Measurements from ENCODE around the gene CAPN9.

The CAPN9 gene

DNA sequence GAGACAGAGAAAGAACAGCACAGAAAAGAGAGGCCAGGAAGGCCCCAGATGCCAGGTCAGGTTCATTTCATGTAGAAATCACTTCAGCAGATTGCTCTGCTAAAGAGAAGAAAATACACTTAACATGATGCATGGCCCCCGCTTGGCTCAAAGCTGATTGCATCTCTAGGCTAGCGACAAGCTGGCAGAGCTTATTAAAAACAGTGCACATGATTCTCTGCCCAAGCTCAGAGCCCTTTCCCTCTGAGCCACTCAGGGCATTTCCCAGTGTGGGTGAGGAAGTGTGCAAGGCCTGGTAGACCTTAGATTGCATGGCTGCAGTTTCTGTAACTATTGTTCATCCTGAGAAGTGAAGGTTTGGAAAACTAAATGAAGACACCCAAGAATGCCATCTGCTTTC is 3.3 kb upstream of the CAPN9 start:
- Histone ChIP-seq H3K27ac (ENCODE audit: low read depth, low read length, poor library complexity, severe bottlenecking) (no peak overlapping the region), H2AFZ (ENCODE audit: low read length) (no peak overlapping the region), H3K27me3 (ENCODE audit: insufficient read depth, low read length) (no peaks in the 10 kb centered on the region), H3K36me3 (ENCODE audit: insufficient read depth, low read length) (no peaks in the 10 kb centered on the region), H3K9me3 (ENCODE audit: low read length) (no peaks in the 10 kb centered on the region), H4K20me1 (ENCODE audit: insufficient read depth, low read length) (no peaks in the 10 kb centered on the region), H3F3A (ENCODE audit: insufficient read depth, low read length) (no peaks in the 10 kb centered on the region), H3K9me2 (ENCODE audit: low read depth, low read length) (no peaks in the 10 kb centered on the region), H3K4me2 (ENCODE audit: low read length) (no peak overlapping the region), H3K4me1 (ENCODE audit: insufficient read depth, low read length, severe bottlenecking) (peaks cover 4% of the 10 kb centered on the region), H3K4me3 (ENCODE audit: low read depth, low read length, poor library complexity, severe bottlenecking) (no peak overlapping the region), H3K79me2 (ENCODE audit: insufficient read depth, low read length) (no peaks in the 10 kb centered on the region), H3K9ac (ENCODE audit: low read length) (no peak overlapping the region)
- no peak for TF ChIP-seq EZH2 (IDR thresholded peaks at IDR 0.05; ENCODE audit: borderline replicate concordance, low read length)
- TF ChIP-seq, protein P1, sequence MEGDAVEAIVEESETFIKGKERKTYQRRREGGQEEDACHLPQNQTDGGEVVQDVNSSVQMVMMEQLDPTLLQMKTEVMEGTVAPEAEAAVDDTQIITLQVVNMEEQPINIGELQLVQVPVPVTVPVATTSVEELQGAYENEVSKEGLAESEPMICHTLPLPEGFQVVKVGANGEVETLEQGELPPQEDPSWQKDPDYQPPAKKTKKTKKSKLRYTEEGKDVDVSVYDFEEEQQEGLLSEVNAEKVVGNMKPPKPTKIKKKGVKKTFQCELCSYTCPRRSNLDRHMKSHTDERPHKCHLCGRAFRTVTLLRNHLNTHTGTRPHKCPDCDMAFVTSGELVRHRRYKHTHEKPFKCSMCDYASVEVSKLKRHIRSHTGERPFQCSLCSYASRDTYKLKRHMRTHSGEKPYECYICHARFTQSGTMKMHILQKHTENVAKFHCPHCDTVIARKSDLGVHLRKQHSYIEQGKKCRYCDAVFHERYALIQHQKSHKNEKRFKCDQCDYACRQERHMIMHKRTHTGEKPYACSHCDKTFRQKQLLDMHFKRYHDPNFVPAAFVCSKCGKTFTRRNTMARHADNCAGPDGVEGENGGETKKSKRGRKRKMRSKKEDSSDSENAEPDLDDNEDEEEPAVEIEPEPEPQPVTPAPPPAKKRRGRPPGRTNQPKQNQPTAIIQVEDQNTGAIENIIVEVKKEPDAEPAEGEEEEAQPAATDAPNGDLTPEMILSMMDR (IDR thresholded peaks at IDR 0.05; ENCODE audit: low read length) = no peak

DNA sequence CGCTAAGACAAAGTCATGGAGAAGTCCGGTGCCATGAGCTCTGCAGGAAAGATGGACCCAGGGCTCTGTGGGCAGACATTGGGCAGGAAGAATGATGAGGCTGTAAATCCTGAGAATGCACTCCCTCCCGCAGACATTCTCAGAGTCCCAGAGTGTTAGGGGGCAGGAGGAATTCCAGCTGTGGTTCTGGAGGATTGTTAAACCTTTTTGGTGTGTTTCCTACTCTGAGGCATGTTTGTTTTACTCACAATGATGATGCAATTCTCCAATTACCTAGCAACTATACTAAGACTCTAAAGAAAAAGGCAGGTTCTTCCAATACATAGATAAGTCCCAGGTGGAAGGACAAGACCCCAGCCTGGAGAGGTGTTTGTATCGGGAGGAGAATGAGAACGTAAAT is 2.8 kb upstream of the CAPN9 start:
- H3K36me3 ChIP-seq (ENCODE audit: insufficient read depth, low read length) = no peaks in the 10 kb centered on the region
- no peak for TF ChIP-seq EZH2 (IDR thresholded peaks at IDR 0.05; ENCODE audit: borderline replicate concordance, low read length)
- TF ChIP-seq, protein P1 (IDR thresholded peaks at IDR 0.05; ENCODE audit: low read length) = no peak
- H3F3A ChIP-seq (ENCODE audit: insufficient read depth, low read length) = no peaks in the 10 kb centered on the region
- no peaks in the 10 kb centered on the region for H3K9me2 ChIP-seq (ENCODE audit: low read depth, low read length)
- no peak overlapping the region for H3K4me2 ChIP-seq (ENCODE audit: low read length)
- no peaks in the 10 kb centered on the region for H3K27me3 ChIP-seq (ENCODE audit: insufficient read depth, low read length)
- H3K9me3 ChIP-seq (ENCODE audit: low read length) = no peaks in the 10 kb centered on the region
- peaks cover 9% of the 10 kb centered on the region for H3K4me1 ChIP-seq (ENCODE audit: insufficient read depth, low read length, severe bottlenecking)
- H3K27ac ChIP-seq (ENCODE audit: low read depth, low read length, poor library complexity, severe bottlenecking) = no peak overlapping the region
- no peaks in the 10 kb centered on the region for H4K20me1 ChIP-seq (ENCODE audit: insufficient read depth, low read length)
- H3K4me3 ChIP-seq (ENCODE audit: low read depth, low read length, poor library complexity, severe bottlenecking) = no peak overlapping the region
- H2AFZ ChIP-seq (ENCODE audit: low read length) = no peak overlapping the region
- no peak overlapping the region for H3K9ac ChIP-seq (ENCODE audit: low read length)
- no peaks in the 10 kb centered on the region for H3K79me2 ChIP-seq (ENCODE audit: insufficient read depth, low read length)

DNA sequence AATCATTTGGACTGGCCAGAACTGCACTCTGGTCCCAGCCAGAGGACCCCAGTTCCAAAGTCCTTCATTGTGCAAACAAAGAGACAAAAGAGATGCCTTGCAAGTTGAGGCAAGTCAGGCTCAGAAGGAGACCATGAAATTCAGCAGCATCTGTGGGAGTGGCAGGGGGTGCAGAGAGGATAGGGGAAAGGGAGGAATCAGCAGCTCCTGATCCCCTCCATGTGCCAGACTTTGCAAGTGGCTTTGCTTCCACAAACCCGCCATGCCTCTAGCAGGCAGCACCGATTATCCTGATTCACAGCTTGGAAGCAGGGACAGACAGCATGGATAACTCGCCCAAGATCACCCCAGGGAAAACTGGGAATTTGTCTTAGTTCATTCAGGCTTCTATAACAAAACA is 2.1 kb upstream of the CAPN9 start:
- Histone ChIP-seq H3K27me3 (ENCODE audit: insufficient read depth, low read length) (no peaks in the 10 kb centered on the region), H3K27ac (ENCODE audit: low read depth, low read length, poor library complexity, severe bottlenecking) (no peak overlapping the region), H3K4me2 (ENCODE audit: low read length) (no peak overlapping the region), H3K9me2 (ENCODE audit: low read depth, low read length) (no peaks in the 10 kb centered on the region), H4K20me1 (ENCODE audit: insufficient read depth, low read length) (no peaks in the 10 kb centered on the region), H3K36me3 (ENCODE audit: insufficient read depth, low read length) (no peaks in the 10 kb centered on the region), H3K9me3 (ENCODE audit: low read length) (no peaks in the 10 kb centered on the region), H3K4me3 (ENCODE audit: low read depth, low read length, poor library complexity, severe bottlenecking) (no peak overlapping the region), H3F3A (ENCODE audit: insufficient read depth, low read length) (no peaks in the 10 kb centered on the region), H3K79me2 (ENCODE audit: insufficient read depth, low read length) (no peaks in the 10 kb centered on the region), H2AFZ (ENCODE audit: low read length) (no peak overlapping the region), H3K9ac (ENCODE audit: low read length) (no peak overlapping the region), H3K4me1 (ENCODE audit: insufficient read depth, low read length, severe bottlenecking) (peaks cover 10% of the 10 kb centered on the region)
- TF ChIP-seq, protein P1 (IDR thresholded peaks at IDR 0.05; ENCODE audit: low read length) = no peak
- no peak for TF ChIP-seq EZH2 (IDR thresholded peaks at IDR 0.05; ENCODE audit: borderline replicate concordance, low read length)

Measured in OCI-LY1 (cell line).